Measurements from ENCODE around the gene EHBP1.

DNA sequence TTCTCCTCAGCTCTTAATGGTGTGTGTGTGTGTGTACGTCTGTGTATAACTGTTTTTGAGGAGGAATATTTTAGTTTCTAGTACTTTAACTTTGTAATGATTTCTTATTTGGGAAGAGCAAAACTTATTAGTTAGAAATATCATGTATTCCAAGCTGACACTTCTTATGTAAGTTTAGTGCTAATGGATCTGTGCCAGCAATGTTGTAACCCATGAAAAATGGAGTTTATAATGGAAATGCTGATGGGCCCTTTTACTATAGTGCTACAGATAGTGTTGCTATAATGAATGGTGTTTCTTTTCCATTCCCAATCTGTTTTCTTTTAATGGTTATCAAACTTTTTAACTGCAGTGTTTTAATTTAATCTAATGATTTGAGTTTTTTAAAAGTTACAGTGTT, 295.3 kb downstream of the EHBP1 start:
- TF ChIP-seq, protein P1, sequence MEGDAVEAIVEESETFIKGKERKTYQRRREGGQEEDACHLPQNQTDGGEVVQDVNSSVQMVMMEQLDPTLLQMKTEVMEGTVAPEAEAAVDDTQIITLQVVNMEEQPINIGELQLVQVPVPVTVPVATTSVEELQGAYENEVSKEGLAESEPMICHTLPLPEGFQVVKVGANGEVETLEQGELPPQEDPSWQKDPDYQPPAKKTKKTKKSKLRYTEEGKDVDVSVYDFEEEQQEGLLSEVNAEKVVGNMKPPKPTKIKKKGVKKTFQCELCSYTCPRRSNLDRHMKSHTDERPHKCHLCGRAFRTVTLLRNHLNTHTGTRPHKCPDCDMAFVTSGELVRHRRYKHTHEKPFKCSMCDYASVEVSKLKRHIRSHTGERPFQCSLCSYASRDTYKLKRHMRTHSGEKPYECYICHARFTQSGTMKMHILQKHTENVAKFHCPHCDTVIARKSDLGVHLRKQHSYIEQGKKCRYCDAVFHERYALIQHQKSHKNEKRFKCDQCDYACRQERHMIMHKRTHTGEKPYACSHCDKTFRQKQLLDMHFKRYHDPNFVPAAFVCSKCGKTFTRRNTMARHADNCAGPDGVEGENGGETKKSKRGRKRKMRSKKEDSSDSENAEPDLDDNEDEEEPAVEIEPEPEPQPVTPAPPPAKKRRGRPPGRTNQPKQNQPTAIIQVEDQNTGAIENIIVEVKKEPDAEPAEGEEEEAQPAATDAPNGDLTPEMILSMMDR (IDR thresholded peaks at IDR 0.05), result no peak
- TF ChIP-seq POLR2A (IDR thresholded peaks at IDR 0.05), result no peak
